ENCODE data around the gene SCN4A.
"Not testable (repeated sequence)": the region's sequence is repeated elsewhere in the genome, so short reads cannot be mapped to it uniquely, and the experiment has no call there.

SCN4A gene

DNA sequence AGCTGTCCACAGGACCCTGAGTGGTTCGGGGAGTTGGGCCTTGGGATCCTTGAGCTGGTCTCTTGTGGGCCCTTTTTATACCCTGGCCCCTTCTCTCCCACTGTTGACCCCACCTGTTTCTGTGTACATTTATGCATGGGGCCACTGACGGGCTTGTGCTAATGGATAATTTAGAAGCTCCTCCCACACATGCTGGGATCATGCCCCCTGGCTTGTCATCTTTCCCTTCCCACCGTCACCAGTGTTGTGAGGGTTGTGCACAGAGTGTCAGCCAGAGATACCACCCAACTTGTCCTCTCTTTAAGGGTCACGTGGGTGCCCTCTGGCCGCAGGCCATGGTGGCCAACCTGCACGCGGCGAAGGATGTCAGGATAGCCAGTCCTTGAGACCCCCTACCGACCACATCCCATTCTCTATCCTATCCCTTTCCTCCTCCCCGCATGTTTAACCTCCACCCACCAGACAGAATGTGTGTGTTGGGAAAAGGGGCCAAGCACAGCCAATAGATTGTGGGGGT lies 53.9 kb downstream of the SCN4A start, which contains the start of gene GH1:
Gene GH1 (minus strand): TSS at position 51 of the 517 bp plus-strand sequence. CDS start 63 bp downstream, outside the sequence.
- DNase-seq (ENCODE audit: insufficient read length, low spot score); FAIRE-seq: not testable (repeated sequence)

DNA sequence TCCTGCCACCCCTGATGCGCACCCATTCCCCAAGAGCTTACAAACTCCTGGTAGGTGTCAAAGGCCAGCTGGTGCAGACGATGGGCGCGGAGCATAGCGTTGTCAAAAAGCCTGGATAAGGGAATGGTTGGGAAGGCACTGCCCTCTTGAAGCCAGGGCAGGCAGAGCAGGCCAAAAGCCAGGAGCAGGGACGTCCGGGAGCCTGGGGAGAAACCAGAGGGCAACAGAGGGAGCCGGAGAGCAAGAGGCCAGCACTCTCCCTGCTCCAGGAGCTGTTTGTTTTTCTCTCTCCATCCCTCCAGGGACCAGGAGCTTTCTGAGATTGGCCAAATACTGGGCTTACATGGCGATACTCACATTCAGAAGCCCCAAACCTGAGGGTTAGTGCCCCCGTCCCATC lies 54.4 kb downstream of the SCN4A start:
- DNase-seq (ENCODE audit: insufficient read length, low spot score) (no peak), FAIRE-seq (no peak)

DNA sequence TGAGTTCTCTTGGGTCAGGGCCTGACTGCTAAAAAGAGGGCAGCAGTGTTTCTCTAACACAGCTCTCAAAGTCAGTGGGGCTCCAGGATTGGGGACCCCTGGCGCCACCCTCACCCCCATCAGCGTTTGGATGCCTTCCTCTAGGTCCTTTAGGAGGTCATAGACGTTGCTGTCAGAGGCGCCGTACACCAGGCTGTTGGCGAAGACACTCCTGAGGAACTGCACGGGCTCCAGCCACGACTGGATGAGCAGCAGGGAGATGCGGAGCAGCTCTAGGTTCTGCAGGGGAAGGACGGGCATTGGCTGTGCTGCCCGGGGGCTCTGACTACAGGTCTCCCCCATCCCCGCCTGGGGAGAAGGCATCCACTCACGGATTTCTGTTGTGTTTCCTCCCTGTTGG lies 55.1 kb downstream of the SCN4A start:
- DNase-seq (ENCODE audit: insufficient read length, low spot score) = no peak
- FAIRE-seq = no peak

DNA sequence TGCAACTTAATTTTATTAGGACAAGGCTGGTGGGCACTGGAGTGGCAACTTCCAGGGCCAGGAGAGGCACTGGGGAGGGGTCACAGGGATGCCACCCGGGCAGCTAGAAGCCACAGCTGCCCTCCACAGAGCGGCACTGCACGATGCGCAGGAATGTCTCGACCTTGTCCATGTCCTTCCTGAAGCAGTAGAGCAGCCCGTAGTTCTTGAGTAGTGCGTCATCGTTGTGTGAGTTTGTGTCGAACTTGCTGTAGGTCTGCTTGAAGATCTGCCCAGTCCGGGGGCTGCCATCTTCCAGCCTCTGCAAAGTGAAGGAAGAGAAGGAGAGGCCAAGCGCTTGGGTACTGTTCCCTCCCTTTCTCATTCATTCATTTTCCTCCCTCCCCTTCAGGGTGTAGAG lies 55.5 kb downstream of the SCN4A start:
- DNase-seq (ENCODE audit: insufficient read length, low spot score); FAIRE-seq: not testable (repeated sequence)

DNA sequence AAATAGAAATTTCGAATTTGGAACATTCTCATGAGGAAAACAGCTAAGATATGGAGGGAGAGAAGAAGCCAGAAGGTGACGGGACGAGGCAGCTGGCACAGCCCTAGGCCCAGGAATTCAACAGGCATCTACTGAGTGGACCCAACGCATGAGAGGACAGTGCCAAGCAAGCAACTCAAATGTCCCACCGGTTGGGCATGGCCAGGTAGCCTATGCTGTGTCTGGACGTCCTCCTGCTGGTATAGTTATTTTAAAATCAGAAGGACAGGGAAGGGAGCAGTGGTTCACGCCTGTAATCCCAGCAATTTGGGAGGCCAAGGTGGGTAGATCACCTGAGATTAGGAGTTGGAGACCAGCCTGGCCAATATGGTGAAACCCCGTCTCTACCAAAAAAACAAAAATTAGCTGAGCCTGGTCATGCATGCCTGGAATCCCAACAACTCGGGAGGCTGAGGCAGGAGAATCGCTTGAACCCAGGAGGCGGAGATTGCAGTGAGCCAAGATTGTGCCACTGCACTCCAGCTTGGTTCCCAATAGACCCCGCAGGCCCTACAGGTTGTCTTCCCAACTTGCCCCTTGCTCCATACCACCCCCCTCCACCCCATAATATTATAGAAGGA lies 56.0 kb downstream of the SCN4A start:
- DNase-seq (ENCODE audit: insufficient read length, low spot score) = no peak
- no peak for FAIRE-seq

DNA sequence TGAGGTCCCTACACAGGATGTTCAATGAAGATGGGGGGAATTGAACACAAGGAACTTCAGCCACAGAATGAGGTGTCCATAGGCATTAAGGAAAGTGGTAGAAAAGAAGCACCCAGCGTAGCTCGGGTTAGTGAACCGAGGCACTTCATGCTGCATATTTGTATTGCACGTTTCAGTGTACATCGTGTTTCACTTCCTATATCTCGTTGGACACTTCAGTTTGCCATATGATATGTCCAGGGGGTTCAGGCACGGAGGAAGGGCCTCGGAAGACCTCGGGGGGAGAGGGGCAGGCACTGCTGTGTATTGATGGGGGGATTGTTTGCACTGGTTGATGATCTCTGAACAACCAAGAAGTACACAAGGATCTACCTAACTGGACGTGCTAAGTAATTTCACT lies 57.0 kb downstream of the SCN4A start:
- FAIRE-seq; DNase-seq (ENCODE audit: insufficient read length, low spot score): not testable (repeated sequence)

DNA sequence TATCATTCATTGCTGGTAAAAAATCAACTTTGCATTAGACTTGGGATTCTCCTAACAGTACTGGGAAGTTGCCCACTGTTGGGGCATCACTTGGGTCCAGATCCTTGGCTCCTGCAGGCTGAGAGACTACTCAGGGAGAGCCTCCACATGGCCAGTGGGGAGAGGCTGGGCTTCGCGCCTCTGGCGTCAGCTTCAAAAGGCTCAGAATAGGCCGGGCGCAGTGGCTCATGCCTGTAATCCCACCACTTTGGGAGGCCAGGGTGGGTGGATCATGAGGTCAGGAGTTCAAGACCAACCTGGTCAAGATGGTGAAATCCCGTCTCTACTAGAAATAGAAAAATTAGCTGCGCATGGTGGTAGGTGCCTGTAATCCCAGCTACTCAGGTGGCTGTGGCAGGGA lies 58.2 kb downstream of the SCN4A start:
- FAIRE-seq (no peak), DNase-seq (ENCODE audit: insufficient read length, low spot score) (no peak)

DNA sequence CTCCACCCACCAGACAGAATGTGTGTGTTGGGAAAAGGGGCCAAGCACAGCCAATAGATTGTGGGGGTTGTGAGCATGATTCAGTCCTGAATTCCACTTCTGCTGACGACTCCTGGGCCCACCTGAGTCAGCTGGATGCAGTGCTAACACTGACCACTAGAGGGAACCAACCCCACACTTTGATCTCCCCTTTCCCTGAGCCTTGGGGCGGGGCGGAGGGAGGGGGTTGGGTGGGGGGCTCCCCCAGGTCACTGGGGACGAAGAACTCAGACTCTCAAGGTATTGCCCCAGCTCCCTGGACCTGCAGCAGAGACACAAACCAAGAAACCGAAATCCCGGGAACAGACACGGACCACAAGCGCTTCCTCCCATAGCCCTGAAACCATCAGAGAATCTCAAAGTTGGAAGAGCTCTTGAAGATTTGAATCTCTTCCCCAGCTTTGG lies 61.0 kb downstream of the SCN4A start:
- FAIRE-seq = no peak
- DNase-seq (ENCODE audit: insufficient read length, low spot score) = peak; percentile 73

DNA sequence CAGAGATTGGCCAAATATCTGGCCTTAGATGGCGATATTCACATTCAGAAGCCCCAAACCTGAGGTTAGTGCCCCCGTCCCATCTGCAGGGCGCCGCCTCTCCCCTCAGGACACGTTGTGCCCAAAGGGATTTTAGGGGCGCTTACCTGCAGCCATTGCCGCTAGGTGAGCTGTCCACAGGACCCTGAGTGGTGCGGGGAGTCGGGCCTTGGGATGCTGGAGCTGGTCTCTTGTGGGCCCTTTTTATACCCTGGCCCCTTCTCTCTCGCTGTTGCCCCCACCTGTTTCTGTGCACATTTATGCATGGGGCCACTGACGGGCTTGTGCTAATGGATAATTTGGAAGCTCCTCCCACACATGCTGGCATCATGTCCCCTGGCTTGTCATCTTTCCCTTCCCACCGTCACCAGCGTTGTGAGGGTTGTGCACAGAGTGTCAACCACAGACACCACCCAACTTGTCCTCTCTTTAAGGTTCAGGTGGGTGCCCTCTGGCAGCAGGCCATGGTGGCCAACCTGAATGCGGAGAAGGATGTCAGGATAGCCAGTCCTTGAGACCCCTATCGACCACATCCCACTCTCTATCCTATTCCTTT lies 61.6 kb downstream of the SCN4A start, which contains the start of gene CSHL1:
Gene CSHL1 (minus strand): TSS at position 218 of the 595 bp plus-strand sequence. CDS start 62 bp downstream, at position 156.
- DNase-seq (ENCODE audit: insufficient read length, low spot score) = no peak
- FAIRE-seq = no peak

DNA sequence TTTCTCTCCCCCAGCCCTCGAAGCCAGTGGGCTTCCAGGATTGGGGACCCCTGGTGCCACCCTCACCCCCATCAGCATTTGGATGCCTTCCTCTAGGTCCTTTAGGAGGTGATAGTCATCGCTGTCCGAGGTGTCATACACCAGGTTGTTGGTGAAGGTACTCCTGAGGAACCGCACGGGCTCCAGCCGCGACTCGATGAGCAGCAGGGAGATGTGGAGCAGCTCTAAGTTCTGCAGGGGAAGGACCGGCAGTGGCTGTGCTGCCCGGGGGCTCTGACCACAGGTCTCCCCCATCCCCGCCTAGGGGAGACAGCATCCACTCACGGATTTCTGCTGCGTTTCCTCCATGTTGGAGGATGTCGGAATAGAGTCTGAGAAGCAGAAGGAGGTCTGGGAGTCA lies 62.6 kb downstream of the SCN4A start:
- no peak for FAIRE-seq
- DNase-seq (ENCODE audit: insufficient read length, low spot score) = no peak

DNA sequence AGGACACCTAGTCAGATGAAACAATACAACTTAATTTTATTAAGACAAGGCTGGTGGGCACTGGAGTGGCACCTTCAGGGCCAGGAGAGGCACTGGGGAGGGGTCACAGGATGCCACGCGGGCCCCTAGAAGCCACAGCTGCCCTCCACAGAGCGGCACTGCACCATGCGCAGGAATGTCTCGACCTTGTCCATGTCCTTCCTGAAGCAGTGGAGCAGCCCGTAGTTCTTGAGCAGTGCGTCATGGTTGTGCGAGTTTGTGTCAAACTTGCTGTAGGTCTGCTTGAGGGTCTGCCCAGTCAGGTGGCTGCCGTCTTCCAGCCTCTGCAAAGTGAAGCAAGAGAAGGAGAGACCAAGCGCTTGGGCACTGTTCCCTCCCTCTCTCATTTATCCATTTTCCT lies 63.1 kb downstream of the SCN4A start:
- DNase-seq (ENCODE audit: insufficient read length, low spot score); FAIRE-seq: not testable (repeated sequence)

DNA sequence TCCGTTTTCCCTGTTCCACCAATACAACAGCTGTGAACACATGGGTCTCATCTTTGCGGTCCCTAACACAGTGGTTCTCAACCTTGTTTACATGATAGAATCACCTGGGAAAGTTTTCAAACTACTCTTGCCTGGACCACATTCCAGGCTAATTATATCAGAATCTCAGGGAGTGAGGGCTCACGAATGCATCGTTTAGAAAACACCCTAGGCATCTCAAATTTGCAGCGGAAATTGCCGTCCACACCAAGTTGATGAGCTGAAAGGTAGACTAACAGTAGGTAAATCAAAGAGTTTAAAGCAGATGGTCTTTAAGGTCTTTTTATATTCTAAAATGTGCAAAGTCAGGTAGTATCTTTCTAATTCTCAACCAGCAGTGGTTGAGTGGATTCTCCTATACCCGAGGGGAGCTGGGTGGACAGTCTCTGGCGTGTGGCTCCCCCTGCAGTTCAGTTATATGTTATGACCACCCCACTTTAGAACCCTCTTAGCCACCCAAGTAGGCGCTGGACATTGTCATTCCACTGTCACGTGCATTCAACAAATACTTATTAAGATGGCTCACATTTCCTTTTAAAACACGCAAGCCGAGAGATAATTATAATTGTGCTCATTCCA lies 65.4 kb downstream of the SCN4A start:
- FAIRE-seq; DNase-seq (ENCODE audit: insufficient read length, low spot score): not testable (repeated sequence)

DNA sequence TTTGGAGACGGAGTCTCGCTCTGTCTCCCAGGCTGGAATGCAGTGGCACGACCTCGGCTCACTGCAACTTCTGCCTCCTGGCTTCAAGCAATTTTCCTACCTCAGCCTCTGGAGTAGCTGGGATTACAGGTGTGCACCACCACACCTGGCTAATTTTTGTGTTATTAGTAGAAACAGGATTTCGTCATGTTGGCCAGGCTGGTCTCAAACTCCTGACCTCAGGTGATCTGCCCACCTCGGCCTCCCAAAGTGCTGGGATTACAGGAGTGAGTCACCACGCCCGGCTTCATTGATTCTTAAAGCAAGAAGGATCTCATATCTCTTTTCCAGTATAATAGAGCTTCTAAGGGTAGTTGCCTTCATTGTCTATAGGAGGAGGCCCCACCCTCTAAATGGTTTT lies 67.9 kb downstream of the SCN4A start:
- not testable (repeated sequence) for DNase-seq (ENCODE audit: insufficient read length, low spot score); FAIRE-seq

DNA sequence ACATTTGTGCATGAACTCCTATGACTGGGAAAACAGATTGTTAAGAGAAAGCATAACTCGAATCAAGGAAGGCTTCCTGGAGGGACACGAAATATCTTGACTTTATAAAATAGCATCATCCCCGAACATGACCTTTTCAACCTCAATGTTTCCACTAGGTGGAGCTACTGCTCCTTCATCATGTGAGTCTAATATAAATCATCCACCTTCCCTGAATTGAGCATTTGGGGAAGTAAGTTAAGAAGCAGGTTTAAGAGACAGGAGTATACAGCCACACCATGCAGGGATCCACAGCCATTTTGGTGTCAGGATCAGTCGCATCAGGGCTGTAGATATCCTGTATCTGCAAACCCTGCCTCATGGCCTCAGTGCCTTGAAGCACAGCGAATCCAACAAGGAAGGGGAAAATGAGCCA lies 68.9 kb downstream of the SCN4A start:
- peak; percentile 16 for FAIRE-seq
- not testable (repeated sequence) for DNase-seq (ENCODE audit: insufficient read length, low spot score)

DNA sequence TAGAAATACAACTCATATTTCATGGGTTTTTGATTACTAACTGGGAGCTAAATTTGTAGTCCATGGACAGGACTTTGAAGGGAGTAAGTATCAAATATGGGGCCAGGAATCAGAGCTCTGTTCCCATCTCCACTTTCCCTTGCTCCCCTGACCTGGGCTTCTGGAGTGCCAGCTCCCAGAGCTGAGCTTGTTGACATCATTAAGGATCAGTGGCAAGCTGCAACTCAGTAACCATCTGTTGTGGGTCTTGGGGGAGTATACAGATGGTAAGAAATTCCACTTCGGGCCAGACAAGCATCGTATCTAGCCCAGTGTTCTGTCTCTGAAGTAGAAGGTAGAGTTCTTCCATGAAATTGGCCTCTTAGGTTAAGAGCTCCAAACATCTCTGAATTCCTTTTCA lies 70.7 kb downstream of the SCN4A start:
- DNase-seq (ENCODE audit: insufficient read length, low spot score); FAIRE-seq: not testable (repeated sequence)

DNA sequence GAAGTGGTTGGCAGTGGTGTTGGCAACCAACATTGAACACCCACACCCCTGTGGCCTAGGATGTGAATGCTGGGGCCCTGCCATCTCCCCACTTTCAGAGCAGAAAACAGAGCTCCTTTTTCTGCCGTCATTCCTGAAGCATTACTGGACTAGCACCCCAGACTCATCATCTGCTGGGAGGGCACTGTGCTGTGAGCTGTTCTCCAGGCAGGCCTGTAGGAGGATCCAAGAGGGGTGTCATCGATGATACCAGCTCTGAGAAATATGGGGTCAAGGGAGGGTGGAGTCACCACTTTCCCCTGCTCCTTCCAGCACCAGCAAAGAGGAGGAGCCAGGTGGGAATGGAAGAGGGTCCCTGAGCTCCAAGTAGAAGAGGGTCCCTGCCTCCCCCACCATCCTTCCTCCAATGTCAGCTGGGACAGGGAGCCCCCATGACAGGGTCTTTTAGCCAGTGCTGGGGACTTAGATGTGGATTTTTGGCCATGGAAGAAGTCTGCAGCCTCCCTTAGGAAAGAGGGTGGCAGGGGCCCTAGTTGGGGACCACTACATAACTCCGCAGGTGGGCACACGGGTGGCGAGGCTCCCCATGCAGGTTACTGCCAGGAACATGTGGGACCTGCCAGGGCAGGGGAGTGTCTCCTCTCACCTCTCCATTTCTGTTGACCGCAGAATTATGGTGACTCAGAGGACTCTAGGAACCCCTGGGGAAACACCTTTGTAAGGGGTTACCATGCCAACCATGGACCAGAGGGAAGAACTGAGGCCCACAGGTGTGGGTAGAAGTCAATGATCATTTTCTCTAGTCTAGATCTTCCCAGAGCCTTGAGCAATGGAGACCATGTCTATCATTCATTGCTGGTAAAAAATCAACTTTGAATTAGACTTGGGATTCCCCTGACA lies 73.6 kb downstream of the SCN4A start:
- FAIRE-seq = not testable (repeated sequence)

DNA sequence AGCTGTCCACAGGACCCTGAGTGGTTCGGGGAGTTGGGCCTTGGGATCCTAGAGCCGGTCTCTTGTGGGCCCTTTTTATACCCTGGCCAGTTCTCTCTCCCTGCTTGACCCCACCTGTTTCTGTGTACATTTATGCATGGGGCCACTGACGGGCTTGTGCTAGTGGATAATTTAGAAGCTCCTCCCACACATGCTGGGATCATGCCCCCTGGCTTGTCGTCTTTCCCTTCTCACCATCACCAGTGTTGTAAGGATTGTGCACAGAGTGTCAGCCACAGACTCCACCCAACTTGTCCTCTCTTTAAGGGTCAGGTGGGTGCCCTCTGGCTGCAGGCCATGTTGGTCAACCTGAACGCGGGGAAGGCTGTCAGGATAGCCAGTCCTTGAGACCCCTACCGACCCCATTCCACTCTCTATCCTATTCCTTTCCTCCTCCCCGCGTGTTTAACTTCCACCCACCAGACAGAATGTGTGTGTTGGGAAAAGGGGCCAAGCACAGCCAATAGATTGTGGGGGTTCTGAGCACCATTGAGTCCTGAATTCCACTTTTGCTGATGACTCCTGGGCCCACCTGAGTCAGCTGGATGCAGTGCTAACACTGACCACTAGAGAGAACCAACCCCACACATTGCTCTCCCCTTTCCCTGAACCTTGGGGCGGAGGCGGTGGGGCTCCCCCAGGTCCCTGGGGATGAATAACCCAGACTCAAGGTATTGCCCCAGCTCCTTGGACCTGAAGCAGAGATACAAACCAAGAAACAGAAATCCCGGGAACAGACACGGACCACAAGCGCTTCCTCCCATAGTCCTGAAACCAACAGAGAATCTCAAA lies 76.0 kb downstream of the SCN4A start, which contains the start of gene CSH1:
Gene CSH1 (minus strand): TSS at position 51 of the 831 bp plus-strand sequence. CDS start 63 bp downstream, outside the sequence.
- FAIRE-seq; DNase-seq (ENCODE audit: insufficient read length, low spot score): not testable (repeated sequence)

More for the DNA sequence above, 73.6 kb downstream of the SCN4A start:
- DNase-seq (ENCODE audit: insufficient read length, low spot score) = not testable (repeated sequence)

DNA sequence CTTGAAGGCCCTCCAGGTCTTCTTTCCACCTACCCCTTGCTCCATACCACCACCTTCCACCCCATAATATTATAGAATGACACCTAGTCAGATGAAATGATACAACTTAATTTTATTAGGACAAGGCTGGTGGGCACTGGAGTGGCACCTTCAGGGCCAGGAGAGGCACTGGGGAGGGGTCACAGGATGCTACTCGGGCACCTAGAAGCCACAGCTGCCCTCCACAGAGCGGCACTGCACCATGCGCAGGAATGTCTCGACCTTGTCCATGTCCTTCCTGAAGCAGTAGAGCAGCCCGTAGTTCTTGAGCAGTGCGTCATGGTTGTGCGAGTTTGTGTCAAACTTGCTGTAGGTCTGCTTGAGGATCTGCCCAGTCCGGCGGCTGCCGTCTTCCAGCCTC lies 77.9 kb downstream of the SCN4A start:
- FAIRE-seq; DNase-seq (ENCODE audit: insufficient read length, low spot score): not testable (repeated sequence)

DNA sequence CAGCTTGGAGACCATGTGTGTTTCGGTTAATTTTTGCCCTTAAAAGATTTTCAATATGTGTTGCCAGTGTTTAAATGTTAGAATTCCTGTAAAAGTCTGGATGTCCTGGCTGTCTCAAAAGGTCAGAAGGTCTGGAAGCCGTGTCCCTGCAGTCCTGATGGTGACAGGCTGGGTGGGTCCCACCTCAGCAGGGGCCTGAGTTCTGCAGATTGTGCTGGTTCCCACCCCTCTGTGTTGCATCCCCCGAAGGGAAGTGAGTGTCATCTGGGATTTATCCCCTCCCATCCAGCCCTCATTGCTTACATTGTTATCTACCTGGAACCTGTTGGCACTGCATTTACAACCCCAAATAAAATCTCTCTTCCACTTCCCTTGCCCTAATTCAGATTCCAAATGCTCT lies 78.7 kb downstream of the SCN4A start:
- not testable (repeated sequence) for FAIRE-seq; DNase-seq (ENCODE audit: insufficient read length, low spot score)
